NCI-H460 (cell line): Measurements from ENCODE around the gene SIPA1L3. TPM values are rescaled to one million over a fixed set of nuclear protein-coding genes. Genes with fewer than 3 reads are reported as not detected.

Experiments used
- DNase-seq: peaks from one replicate; pipeline ENCODE4 v3.0.0-alpha.2; 2016; ENCODE audit warnings: low read depth; ENCODE audit errors: extremely low read depth
- total RNA-seq: library from RNA; depleted of rRNA; stranded (reverse); fragments of >200 nt; shearing (Covaris generic); gene quantifications from 2 replicates; pipeline ENCODE4 v1.2.3, GENCODE V29; 2014

Gene SIPA1L3
- total RNA-seq, 1 experiment from 2014 or later, result 3.4 TPM

DNA sequence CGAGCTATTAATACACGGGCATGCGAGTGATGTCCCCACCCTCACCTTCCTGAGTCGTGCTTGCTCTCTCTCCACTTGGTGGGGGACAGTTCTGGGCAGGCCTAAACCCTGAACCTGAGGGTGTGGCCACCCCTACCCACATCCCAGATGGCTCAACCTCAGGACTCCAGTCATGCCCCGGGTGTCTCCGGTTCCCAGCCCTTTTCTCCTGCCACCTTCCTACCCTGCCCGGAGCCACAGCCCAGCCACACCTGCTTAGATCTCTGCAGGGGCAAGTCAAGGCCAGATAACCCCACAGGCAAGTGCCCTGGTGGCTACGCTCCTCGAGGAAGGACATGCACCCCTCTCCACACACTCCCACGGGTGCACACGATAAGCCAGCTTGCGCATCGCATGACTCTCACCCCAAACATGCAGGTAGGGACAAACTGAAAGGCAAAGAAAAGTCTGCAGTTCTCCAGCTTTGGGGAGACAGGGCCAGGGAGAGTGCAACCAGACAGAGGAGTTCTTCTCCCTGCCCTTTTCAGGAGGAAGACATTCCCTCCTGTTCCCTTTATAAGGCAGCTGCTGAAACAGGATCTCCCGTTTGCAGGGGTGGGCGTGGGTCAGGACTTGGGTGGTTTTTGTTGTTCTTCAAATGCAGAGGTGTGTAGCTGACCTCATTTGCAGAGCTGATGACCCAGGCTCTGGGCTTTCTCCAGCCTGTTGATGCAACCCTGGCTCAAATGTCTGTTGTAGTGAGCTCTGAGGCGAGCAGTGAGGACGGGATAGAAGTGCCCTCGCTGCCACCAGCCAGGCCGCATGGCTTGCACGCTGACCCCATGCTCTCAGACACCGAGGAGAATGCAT lies 228.4 kb downstream of the SIPA1L3 start:
- no peak for DNase-seq

DNA sequence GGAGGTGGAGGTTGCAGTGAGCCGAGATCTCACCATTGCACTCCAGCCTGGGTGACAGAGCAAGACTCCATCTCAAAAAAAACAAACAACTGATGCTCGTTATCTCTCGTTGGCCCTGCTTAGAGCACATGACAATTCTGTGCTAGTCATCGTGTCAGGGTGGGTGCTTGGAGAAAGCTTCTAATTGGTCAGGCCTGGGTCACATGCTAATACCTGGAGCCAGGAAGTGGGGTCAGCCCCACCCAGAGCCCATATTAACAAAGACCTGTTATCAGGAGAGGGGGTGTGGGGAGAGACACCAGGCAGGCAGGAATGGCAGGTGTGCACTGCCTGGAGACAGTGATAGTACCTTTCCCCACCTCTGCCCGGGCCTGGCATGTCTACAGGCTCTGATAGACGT lies 232.1 kb downstream of the SIPA1L3 start:
- no peak for DNase-seq

DNA sequence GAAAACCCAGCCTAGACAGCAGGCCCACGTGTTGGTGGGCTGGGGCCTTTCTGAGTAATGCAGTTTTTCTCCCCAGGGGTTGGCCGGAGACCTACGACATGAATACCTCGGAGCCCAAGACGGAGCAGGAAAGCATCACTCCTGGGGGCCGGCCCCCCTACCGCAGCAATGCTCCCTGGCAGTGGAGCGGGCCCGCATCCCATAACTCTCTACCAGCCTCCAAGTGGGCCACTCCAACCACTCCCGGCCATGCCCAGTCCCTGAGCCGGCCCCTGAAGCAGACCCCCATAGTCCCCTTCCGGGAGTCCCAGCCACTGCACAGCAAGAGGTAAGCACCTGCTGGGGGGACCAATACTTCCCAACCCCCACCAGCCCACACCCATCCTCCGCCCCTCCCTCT lies 234.1 kb downstream of the SIPA1L3 start:
- no peak for DNase-seq

DNA sequence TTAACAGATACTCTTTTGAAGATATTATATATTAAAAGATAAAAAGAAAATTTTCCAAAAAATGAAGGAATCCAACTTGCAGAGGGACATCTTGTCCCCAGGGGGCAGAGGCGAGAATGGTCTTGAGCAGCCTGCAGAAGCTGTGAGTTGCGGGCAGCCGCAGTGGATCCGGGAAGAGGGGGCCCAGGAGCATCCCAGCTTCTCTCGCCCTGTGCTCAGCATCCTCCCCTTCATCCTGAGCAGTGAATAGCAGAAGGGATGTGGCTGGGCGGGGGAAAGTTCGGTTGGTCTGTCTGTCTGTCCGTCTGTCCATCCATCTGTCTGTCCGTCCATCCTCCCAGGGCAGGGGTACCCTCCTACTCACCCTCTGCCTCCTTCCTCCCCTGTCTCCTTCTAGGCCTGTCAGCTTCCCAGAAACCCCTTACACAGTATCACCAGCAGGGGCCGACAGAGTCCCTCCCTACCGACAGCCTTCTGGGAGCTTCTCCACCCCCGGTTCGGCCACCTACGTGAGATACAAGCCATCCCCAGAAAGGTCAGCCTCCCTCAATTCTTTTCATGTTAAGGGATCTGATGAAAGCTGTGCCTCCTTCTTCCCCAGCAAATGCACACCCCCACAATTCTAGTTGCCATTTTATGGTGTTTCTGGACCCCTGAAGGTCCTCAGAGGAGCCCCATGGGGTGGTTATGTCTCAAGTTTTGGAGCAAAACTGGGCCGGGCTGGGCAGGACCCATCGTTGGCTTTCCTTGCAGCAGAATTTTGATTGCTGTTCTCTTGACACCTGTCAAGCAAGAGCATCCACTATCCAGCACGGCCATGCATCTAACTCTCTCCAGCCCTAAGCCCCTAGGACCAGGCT lies 235.4 kb downstream of the SIPA1L3 start:
- DNase-seq, result peak; percentile 23

DNA sequence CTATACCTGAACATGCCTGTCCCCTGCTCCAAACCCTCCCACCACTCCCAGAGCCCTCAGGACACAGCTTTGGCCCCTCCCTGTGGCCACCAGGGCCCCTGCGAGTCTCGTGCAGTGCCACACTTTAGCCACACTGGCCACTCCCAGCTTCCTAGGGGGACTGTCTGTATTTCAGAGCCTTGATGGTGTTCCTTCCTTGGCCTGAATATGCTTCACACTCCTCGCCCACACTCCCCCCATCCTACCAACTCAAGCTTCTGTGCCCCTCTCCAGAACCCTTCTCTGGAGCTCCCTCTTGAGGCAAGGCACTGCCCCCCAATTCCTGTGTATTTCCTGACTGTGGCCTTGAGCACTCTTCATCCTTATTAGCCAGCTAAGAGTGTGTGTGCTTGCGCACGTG lies 236.8 kb downstream of the SIPA1L3 start:
- DNase-seq, result no peak

DNA sequence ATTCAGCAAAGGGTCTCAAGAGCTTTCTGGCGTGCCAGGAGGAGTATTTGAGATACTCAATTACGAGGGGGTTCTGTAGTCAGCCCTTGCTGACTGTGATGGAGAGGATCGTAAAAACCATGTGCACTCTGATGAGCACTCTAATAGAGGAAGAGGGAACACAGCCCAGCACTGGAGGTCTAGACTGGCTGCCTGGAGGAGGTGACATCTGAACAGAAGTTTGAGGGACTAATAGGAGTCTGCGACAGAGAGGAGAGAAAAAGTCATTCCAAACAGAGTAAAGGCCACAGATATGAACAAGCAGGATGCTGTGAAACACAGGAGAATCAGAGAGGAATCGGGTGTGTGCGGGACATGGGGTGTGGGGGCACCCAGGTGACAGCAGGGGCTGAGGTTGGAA lies 237.7 kb downstream of the SIPA1L3 start:
- DNase-seq, result no peak

DNA sequence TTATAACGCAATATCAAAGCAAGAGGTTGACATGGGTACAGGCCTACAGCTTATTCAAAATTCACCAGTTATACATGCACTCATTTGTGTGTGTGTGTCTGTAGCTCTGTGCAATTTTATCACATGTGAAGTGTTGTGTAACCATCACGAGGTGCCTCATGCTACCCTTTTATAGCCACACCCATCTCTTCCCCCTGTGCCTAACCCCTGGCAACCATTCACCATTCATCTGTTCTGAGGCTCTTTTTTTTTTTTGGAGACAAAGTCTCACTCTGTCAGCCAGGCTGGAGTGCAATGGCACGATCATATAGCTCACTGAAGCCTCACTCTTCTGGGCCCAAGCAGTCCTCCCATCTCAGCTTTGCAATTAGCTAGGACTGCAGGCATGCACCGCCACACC lies 238.6 kb downstream of the SIPA1L3 start:
- DNase-seq, result no peak

DNA sequence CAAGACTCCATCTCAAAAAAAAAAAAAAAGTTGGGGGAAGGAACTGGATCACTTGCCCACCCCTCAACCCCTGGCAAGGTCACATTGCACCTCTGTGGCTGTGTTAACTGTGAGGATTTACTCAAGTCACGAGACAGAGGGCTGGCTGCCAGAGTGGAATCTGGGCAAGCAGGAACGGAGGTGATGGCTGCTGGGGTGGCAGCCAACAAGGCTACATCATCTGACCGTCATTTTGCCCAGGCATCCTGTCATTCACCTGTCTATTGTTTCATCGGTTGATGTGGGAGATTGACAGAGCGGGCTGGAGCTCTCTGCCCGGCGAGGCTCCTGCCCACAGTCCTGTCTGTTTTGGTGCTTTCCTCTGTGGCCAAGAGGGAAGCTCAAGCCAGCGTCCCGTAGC lies 241.3 kb downstream of the SIPA1L3 start:
- no peak for DNase-seq

DNA sequence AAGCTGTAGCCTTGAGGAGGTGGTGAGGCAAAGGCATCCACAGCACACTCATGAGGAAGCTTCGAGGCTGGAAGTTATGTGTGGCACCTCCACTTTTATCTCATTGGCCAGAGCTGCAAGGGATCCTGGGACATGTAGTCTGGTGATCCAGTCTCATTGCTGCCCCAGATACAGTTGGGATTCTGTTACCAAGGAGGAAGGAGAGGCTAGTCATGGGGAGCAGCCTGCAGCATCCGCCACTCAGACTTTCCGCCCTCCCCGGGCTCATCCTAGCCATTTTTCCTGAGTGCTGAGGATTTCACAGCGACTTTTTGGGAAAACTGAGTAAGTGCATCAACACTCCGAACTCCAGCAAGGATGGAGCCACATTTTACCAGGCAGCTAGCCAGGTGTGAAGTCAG lies 242.7 kb downstream of the SIPA1L3 start:
- no peak for DNase-seq

DNA sequence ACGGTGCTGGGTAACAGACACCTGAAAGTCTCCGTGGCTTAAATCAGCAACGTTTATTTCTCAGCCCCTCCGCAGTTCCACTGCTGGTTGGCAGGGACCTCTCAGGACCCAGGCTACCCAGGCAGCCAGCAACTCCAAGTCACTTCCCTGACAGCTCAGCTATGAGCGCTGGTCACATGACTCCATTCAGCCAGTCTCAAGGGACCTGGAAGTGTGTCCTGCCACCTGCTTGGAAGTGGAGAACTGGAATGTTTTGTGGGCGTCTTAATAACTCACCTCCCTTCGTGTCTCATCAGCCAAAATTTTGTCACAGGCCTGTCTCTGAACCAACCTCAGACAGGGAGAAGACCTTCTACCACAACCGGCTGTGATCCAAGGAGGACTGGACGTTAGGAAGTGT lies 244.2 kb downstream of the SIPA1L3 start:
- DNase-seq, result no peak

DNA sequence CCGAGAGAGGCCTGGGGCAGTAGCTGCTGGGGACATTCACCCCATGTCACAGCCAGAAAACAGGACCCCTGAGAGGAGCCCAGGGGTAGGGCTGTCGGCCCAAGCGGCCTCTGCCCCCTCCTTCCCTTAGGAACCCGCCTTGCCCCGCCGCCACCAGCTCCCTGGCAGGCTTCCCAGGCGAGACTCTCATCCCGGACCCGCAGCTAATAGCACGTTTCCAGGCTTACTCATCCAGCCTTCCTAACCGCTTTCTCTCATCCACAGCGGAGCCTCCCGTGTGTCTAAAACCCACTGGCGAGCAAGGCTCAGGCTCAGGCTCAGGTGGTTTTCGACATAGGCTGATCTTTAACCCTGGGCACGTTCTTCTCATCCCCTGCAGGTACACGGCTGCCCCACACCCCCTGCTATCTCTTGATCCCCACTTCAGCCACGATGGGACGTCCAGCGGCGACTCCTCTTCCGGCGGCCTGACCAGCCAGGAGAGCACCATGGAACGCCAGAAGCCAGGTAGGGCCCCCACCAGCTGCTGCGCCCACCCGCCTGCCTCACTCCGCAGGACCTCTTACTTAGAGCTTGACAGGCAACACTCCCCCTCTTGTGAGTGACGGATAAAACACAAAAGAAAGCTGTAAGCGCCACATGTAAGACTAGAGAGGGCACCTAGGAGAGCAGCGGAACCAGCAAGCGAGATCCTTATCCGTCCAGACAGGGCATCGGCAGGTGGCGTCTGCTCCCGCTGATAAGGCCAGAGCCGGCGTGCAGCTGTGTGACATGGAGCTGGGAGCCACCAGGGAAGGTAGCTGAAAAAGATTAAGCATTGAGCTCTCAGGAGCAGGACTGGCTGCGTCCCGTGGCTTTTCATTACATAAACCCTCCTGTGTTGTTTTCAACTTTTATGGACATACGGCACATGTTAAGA lies 245.7 kb downstream of the SIPA1L3 start:
- DNase-seq, result no peak

DNA sequence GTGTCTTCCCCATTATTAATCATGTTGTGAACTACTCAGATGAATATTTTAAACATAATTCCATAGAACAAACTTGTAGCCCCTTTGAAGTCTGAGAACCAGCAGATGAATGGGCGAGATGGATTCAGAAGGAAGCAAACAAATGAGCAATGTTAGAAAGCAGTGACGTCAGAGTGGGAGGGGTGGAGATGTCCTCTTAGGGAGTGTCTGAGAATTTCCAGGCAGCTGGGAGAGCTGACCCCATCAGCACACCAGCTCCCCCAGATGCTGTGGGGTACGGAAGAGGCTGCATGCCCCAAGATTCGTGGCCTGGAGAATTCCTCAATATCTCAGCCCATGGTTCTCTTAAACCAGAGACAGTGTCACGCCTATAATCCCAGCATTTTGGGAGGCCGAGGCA lies 248.4 kb downstream of the SIPA1L3 start:
- peak; percentile 4 for DNase-seq

DNA sequence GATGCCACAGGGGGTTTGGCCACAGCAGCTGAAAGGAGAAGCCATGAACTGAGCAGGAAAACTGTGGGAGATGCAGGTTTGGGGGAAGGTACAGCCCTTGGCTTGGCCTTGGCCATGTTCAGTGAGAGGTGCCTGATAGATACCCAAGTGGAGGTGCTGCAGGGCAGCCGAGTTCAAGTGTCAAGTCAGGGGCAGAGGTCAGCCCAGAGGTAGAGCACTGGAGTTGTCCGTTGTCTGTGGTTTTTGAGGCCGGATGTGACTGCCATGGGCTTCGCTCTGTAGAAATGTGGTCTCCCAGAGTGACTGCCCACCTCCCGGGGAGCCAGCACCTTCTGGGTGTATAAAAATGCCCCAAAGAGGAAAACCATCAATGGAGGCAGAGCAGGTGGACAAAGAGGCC lies 251.7 kb downstream of the SIPA1L3 start:
- no peak for DNase-seq

DNA sequence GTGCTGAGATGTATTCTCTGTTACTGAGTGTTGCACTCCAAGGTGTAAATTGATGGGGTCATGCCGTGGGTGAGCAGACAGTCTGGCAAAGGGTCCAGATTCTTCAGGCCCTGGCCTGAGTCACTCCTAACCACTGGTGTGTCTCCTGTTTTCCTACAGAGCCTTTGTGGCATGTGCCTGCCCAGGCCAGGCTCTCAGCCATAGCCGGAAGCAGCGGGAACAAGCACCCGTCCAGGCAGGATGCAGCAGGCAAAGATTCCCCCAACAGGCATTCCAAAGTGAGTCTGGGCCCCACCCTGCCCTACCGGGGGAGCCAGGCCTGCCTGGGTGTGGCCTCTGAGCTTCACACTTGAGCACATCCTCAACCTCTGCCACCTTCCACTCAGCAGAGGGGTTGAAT lies 255.1 kb downstream of the SIPA1L3 start:
- DNase-seq, result no peak

DNA sequence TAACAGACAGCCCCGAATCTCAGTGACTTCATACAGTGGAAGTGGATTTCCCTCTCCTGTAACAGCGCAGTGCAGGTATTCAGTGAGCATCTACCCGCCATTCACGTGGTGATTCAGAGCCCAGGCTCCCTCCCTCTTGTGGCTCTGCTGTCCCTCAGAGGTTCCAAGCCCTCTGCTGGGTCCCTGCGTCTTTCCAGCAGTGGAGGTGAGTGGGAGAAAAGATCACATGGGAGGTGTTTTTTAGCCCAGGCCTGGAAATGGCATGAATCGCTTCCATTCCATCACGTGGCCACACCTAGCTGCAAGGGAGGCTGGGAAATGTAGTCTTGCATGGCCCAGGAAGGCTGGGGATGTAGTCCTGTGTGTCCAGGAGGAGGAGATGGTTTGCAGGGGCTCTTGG lies 255.6 kb downstream of the SIPA1L3 start:
- DNase-seq, result no peak

DNA sequence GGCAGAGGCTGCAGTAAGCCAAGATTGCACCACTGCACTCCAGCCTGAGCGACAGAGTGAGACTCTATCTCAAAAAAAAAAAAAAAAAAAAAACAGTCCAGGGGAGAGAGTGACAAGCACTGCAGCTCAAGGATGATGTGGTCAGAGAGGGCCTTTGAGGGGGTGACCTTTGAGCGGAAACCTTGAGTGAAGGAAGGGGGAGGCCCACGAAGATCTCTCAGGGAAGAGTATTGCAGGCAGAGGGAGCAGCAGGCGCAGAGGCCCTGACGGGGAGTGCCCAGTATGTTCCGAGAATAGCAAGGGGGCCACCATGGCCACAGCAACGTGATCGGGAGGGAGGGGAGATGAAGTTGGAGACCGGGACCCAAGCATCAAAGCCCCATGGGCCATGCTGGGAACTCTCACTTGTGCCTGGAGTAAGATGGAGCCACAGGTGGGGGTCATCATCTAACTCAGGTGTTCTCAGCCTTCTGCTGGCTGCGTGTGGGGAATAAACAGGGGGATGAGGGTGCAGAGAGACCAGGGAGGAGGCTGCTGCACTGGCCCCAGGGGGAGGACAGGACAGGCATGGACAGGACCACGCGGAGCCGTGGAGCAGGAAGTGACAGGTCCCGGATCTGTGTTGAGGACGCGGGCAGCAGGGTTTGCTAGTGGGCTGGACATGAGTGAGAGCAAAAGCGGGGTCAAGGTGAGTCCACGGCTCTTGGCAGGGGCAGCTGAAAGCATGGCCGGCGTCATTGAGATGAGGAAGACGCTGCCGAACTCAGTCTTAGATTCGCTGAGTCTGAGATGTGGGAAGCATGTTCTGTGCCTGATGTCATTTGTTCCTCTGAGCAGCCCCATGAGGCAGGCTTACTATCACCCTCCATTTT lies 256.6 kb downstream of the SIPA1L3 start:
- no peak for DNase-seq

DNA sequence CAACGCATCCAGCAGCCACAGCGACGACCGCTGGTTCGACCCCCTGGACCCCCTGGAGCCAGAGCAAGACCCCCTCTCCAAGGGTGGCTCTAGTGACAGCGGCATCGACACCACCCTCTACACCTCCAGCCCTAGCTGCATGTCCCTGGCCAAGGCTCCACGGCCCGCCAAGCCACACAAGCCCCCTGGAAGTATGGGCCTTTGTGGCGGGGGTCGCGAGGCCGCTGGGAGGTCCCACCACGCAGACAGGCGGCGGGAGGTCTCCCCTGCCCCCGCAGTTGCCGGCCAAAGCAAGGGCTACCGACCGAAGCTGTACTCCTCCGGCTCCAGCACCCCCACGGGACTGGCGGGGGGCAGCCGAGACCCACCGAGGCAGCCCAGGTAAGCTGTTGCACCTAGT lies 257.5 kb downstream of the SIPA1L3 start:
- DNase-seq, result no peak

DNA sequence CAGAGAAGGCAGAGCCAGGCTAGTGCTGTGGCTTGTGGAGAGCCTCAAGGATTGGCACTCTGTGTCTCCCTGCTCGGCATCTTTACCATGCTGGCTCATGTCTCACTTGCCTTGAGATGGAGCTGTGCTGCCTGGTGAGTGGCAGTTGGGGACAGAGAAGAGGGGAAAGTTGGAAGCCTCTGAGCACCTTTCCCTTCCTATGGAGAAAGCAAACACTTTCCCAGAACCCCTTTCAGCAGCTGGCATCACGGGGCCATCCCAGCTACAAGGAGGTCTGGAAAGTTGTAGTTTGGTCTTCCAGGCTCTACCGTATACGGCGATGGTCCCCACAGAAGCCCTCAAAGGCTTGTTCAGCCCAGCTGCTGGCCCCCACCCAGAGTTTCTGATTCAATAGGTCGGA lies 258.3 kb downstream of the SIPA1L3 start:
- DNase-seq, result no peak

DNA sequence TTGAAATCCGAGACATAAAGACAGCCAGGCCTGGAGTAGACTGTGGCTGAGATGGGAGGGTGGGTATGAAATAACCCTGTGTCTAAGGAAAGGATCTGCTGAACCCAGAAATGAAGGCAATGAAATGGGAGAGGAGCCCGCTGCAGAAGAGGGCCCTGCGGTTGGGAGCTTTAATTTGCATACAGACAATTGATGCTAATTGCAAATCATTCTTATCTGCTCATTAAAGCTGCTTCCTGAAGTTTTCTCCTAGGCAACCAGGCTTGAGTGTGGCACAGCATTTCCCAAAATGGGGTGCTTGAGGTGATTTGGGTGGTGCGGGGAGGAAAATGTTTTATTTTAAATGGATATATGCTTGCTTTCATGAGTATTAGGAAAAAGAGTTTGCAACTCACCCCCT lies 261.6 kb downstream of the SIPA1L3 start:
- DNase-seq, result no peak

DNA sequence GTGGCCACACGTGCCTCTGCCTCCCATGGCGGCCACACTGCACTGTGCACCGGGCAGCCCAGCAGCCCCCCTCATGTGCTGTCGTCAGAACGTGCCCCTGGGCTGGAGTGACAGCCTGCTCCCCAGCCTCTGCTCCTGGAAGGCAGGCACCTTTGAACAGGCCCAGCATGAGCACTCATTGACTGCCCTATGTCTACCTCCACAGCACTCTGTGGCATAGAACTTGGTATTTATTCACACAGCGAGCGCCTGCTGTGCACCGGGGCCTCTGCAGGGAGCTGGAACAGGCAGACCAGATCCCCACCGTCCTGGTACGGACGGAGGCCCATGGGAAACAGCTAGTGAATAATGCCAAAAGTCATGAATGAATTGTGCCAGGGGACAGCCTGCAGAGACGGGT lies 263.3 kb downstream of the SIPA1L3 start:
- DNase-seq, result no peak
